WTC11 (cell line): ENCODE results near the gene WDR55. TPM values are rescaled to one million over a fixed set of nuclear protein-coding genes. Genes with fewer than 3 reads are reported as not detected.

Experiments used
- ATAC-seq: fragments of 200-7000 bp; cut with Tn5 transposase; 2 replicates; pipeline ENCODE4 v1.10.0; 2021; ENCODE audit warnings: mild to moderate bottlenecking, moderate library complexity
- CTCF ChIA-PET: fragments of 300-600 bp; sonication (Branson Sonifier 250); formaldehyde crosslinking; loops from one replicate; lab custom pipeline; 2021; ENCODE audit warnings: antibody characterized with exemption; lab: Charles Lee
- POLR2A ChIA-PET: fragments of 350-600 bp; sonication (Branson Sonifier 250); formaldehyde crosslinking; loops from one replicate; lab custom pipeline; 2021; ENCODE audit warnings: antibody characterized with exemption; lab: Charles Lee
- DNase-seq: peaks from one replicate; pipeline ENCODE4 v3.0.0; 2021; ENCODE audit warnings: low spot score
- H3K27ac Mint-ChIP-seq: 2 replicates; pipeline ENCODE4 v1.8.0; 2021; ENCODE audit warnings: mixed read lengths
- H3K27me3 Mint-ChIP-seq: 2 replicates; pipeline ENCODE4 v1.8.0; 2021; ENCODE audit warnings: low read depth, mild to moderate bottlenecking, moderate library complexity, mixed read lengths
- H3K36me3 Mint-ChIP-seq: 2 replicates; pipeline ENCODE4 v1.8.0; 2021; ENCODE audit warnings: mixed read lengths
- H3K4me1 Mint-ChIP-seq: 2 replicates; pipeline ENCODE4 v1.8.0; 2022; ENCODE audit warnings: mixed read lengths
- H3K4me3 Mint-ChIP-seq: 2 replicates; pipeline ENCODE4 v1.8.0; 2021; ENCODE audit warnings: mild to moderate bottlenecking, moderate library complexity, mixed read lengths
- H3K9me3 Mint-ChIP-seq: 2 replicates; pipeline ENCODE4 v1.8.0; 2021; ENCODE audit warnings: mixed read lengths
- AR ChIP-seq: fragments of 250-450 bp; sonication (Bioruptor Pico); IDR thresholded peaks from 2 replicates; pipeline ENCODE4 v1.9.0; 2021; ENCODE audit warnings: mild to moderate bottlenecking
- ATF2 ChIP-seq: sonication (generic); formaldehyde crosslinking; IDR thresholded peaks from 2 replicates; pipeline ENCODE4 v1.8.1; 2022; ENCODE audit warnings: low read depth, missing genetic modification reagents, borderline replicate concordance
- ATF3 ChIP-seq: sonication (generic); formaldehyde crosslinking; conservative IDR thresholded peaks from 2 replicates; pipeline ENCODE4 v1.8.1; 2022; ENCODE audit warnings: mild to moderate bottlenecking, missing genetic modification reagents
- CBFB ChIP-seq: sonication (generic); formaldehyde crosslinking; IDR thresholded peaks from 2 replicates; pipeline ENCODE4 v1.8.1; 2022; ENCODE audit warnings: mild to moderate bottlenecking, low read depth, missing genetic modification reagents
- CDX4 ChIP-seq: fragments of 250-450 bp; sonication (Bioruptor Pico); IDR thresholded peaks from 2 replicates; pipeline ENCODE4 v1.9.0; 2021; ENCODE audit warnings: moderate library complexity, mild to moderate bottlenecking, inconsistent platforms, borderline replicate concordance
- ETV6 ChIP-seq: sonication (generic); formaldehyde crosslinking; IDR thresholded peaks from 2 replicates; pipeline ENCODE4 v1.8.1; 2022; ENCODE audit warnings: mild to moderate bottlenecking, missing genetic modification reagents
- FOXP1 ChIP-seq: sonication (generic); formaldehyde crosslinking; IDR thresholded peaks from 2 replicates; pipeline ENCODE4 v1.8.0; 2022; ENCODE audit warnings: missing genetic modification reagents, mild to moderate bottlenecking, moderate library complexity, borderline replicate concordance
- GABPB1 ChIP-seq: sonication (generic); formaldehyde crosslinking; IDR thresholded peaks from 2 replicates; pipeline ENCODE4 v1.8.1; 2023; ENCODE audit warnings: mild to moderate bottlenecking, missing genetic modification reagents
- GRHL2 ChIP-seq: fragments of 250-450 bp; sonication (Bioruptor Pico); IDR thresholded peaks from 2 replicates; pipeline ENCODE4 v1.8.0; 2022; ENCODE audit warnings: mild to moderate bottlenecking, moderate library complexity; ENCODE audit not compliant: insufficient replicate concordance, severe bottlenecking
- GTF2I ChIP-seq: fragments of 250-450 bp; sonication (Bioruptor Pico); conservative IDR thresholded peaks from 2 replicates; pipeline ENCODE4 v1.4.0; 2021; ENCODE audit warnings: mild to moderate bottlenecking
- HMGA2 ChIP-seq: fragments of 250-450 bp; sonication (Bioruptor Pico); IDR thresholded peaks from 2 replicates; pipeline ENCODE4 v1.4.0; 2021; ENCODE audit warnings: mild to moderate bottlenecking, moderate library complexity
- MLX ChIP-seq: sonication (generic); formaldehyde crosslinking; IDR thresholded peaks from 2 replicates; pipeline ENCODE4 v1.8.1; 2023; ENCODE audit warnings: mild to moderate bottlenecking, missing genetic modification reagents, moderate library complexity
- MXD4 ChIP-seq: fragments of 250-450 bp; sonication (Bioruptor Pico); IDR thresholded peaks from 2 replicates; pipeline ENCODE4 v1.8.0; 2021; ENCODE audit warnings: mild to moderate bottlenecking, moderate library complexity, borderline replicate concordance
- NFYB ChIP-seq: sonication (generic); formaldehyde crosslinking; conservative IDR thresholded peaks from 2 replicates; pipeline ENCODE4 v1.8.0; 2022; ENCODE audit warnings: low read depth, missing genetic modification reagents
- NR3C1 ChIP-seq: sonication (generic); formaldehyde crosslinking; conservative IDR thresholded peaks from 2 replicates; pipeline ENCODE4 v1.8.1; 2023; ENCODE audit warnings: low read depth, mild to moderate bottlenecking, missing genetic modification reagents
- OVOL2 ChIP-seq: fragments of 250-450 bp; sonication (Bioruptor Pico); IDR thresholded peaks from 2 replicates; pipeline ENCODE4 v1.9.0; 2021; ENCODE audit warnings: mild to moderate bottlenecking, borderline replicate concordance
- RELA ChIP-seq: sonication (generic); formaldehyde crosslinking; IDR thresholded peaks from 2 replicates; pipeline ENCODE4 v1.8.1; 2022; ENCODE audit warnings: missing genetic modification reagents, mild to moderate bottlenecking, borderline replicate concordance
- SOX15 ChIP-seq: fragments of 250-450 bp; sonication (Bioruptor Pico); IDR thresholded peaks from 2 replicates; pipeline ENCODE4 v1.9.0; 2021; ENCODE audit warnings: mild to moderate bottlenecking
- TEAD4 ChIP-seq: sonication (generic); formaldehyde crosslinking; IDR thresholded peaks from 2 replicates; pipeline ENCODE4 v1.8.0; 2022; ENCODE audit warnings: mild to moderate bottlenecking, missing genetic modification reagents
- USF2 ChIP-seq: sonication (generic); formaldehyde crosslinking; IDR thresholded peaks from 2 replicates; pipeline ENCODE4 v1.8.1; 2023; ENCODE audit warnings: mild to moderate bottlenecking, missing genetic modification reagents, moderate library complexity
- ZBTB21 ChIP-seq: sonication (generic); formaldehyde crosslinking; IDR thresholded peaks from 2 replicates; pipeline ENCODE4 v1.8.1; 2023; ENCODE audit warnings: mild to moderate bottlenecking, missing genetic modification reagents, borderline replicate concordance
- ZNF423 ChIP-seq: fragments of 250-450 bp; sonication (Bioruptor Pico); IDR thresholded peaks from 2 replicates; pipeline ENCODE4 v2.1.2; 2022; ENCODE audit warnings: mild to moderate bottlenecking, moderate library complexity
- ZNF512 ChIP-seq: sonication (generic); formaldehyde crosslinking; IDR thresholded peaks from 2 replicates; pipeline ENCODE4 v1.8.1; 2022; ENCODE audit warnings: missing genetic modification reagents, borderline replicate concordance
- total RNA-seq: library from RNA; stranded (reverse); gene quantifications from 3 replicates; pipeline ENCODE4 v1.2.3, GENCODE V29; 2021

The WDR55 gene
- total RNA-seq, 1 experiment from 2014 or later: 25.3 TPM

- POLR2A ChIA-PET: interaction anchor here (0.8 kb wide), 1 partner anchor 77 kb away, joined by 3 read pairs; the partner anchor contains the start of gene SRA1
- Mint-ChIP-seq H3K4me3 (no peak overlapping the region), H3K36me3 (peaks cover 9% of the 10 kb centered on the region; the same call in 1 of the 2 replicates), H3K9me3 (peaks cover 25% of the 10 kb centered on the region)
- DNase-seq: no peak
- TF ChIP-seq RELA (no peak), FOXP1 (CRISPR knock-in tag) (no peak), ETV6 (no peak), ATF2 (CRISPR knock-in tag) (no peak), TEAD4 (CRISPR knock-in tag) (no peak), HMGA2 (CRISPR knock-in tag) (no peak), USF2 (CRISPR knock-in tag) (no peak), CDX4 (CRISPR knock-in tag) (no peak), ATF3 (CRISPR knock-in tag) (no peak), OVOL2 (CRISPR knock-in tag) (no peak), GRHL2 (no peak)
- TF ChIP-seq, all 79 proteins: peak for 0
- no peak for ATAC-seq
- CTCF ChIA-PET: interaction anchor here (0.7 to 2.1 kb wide), 11 partner anchors 10 to 389 kb away, joined by 3 to 20 read pairs (median 4); partner anchors contain the start of genes APBB3, EIF4EBP3, IK and NDUFA2
- Mint-ChIP-seq H3K27ac (no peak overlapping the region), H3K27me3 (peaks cover 32% of the 10 kb centered on the region), H3K4me1 (peaks cover 11% of the 10 kb centered on the region)
These were observed 30.6 kb upstream of the WDR55 start for GRCh38 chr5:140634103-140634502.

- no peak for ATAC-seq
- Mint-ChIP-seq H3K4me1 (peaks cover 17% of the 10 kb centered on the region), H3K27ac (no peak overlapping the region), H3K9me3 (peaks cover 19% of the 10 kb centered on the region), H3K36me3 (peaks cover 6% of the 10 kb centered on the region; the same call in 1 of the 2 replicates), H3K4me3 (no peak overlapping the region), H3K27me3 (peaks cover 31% of the 10 kb centered on the region)
- no peak for DNase-seq
- POLR2A ChIA-PET: interaction anchor here (0.6 to 1.0 kb wide), 3 partner anchors 12 to 88 kb away, joined by 3 to 5 read pairs (median 3); partner anchors contain the start of genes EIF4EBP3 and IK
- CTCF ChIA-PET: interaction anchor here (0.6 to 2.1 kb wide), 21 partner anchors 12 to 396 kb away, joined by 3 to 20 read pairs (median 4); partner anchors contain the start of genes APBB3, EIF4EBP3, HBEGF and IK
- TF ChIP-seq RELA (no peak), GABPB1 (CRISPR knock-in tag) (no peak), NFYB (CRISPR knock-in tag) (no peak), MXD4 (CRISPR knock-in tag) (no peak), NR3C1 (no peak), SOX15 (CRISPR knock-in tag) (no peak), USF2 (CRISPR knock-in tag) (no peak), CBFB (CRISPR knock-in tag) (no peak), ZNF423 (CRISPR knock-in tag) (no peak), AR (CRISPR knock-in tag) (no peak), MLX (CRISPR knock-in tag) (no peak), GTF2I (no peak), ZBTB21 (CRISPR knock-in tag) (no peak), ZNF512 (CRISPR knock-in tag) (no peak)
These were observed 29.1 kb upstream of the WDR55 start for GRCh38 chr5:140635291-140636257.
